AG10803 (cell line): ENCODE measurements around the gene CSKMT.

Source experiments
- DNase-seq: peaks from one replicate; pipeline ENCODE4 v3.0.0; 2010; ENCODE audit warnings: low read depth
- H3K4me3 ChIP-seq: 2 replicates; pipeline ENCODE4 v1.5.1; 2011; ENCODE audit warnings: mild to moderate bottlenecking, low read length, control low read depth
- TF ChIP-seq, protein P1 (sequence below): conservative IDR thresholded peaks from 2 replicates; pipeline ENCODE4 v1.5.1; 2011; ENCODE audit warnings: mild to moderate bottlenecking, low read length, control low read depth, inconsistent platforms

CSKMT gene

DNA sequence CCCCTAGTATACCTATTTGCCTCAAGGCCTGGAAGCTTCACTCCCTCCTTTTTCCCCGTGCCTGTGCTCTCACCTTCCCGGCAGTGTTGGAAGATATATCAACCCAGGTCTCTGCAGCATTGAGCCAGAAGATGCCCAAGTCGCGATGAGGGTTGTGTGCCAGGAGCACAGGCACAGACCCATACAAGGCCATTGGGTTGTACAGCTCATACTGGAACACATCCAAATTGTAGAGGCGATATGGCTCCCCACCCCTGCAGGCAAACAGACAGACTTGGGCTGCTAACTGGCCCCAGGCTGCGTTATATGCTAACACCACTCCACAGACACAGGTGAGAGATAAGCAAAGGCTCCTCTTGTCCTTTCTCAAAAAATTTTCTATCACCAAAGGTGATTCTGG, 32.6 kb upstream of the CSKMT start:
- TF ChIP-seq, protein P1, sequence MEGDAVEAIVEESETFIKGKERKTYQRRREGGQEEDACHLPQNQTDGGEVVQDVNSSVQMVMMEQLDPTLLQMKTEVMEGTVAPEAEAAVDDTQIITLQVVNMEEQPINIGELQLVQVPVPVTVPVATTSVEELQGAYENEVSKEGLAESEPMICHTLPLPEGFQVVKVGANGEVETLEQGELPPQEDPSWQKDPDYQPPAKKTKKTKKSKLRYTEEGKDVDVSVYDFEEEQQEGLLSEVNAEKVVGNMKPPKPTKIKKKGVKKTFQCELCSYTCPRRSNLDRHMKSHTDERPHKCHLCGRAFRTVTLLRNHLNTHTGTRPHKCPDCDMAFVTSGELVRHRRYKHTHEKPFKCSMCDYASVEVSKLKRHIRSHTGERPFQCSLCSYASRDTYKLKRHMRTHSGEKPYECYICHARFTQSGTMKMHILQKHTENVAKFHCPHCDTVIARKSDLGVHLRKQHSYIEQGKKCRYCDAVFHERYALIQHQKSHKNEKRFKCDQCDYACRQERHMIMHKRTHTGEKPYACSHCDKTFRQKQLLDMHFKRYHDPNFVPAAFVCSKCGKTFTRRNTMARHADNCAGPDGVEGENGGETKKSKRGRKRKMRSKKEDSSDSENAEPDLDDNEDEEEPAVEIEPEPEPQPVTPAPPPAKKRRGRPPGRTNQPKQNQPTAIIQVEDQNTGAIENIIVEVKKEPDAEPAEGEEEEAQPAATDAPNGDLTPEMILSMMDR: no peak
- no peak for DNase-seq
- H3K4me3 ChIP-seq: no peak overlapping the region

DNA sequence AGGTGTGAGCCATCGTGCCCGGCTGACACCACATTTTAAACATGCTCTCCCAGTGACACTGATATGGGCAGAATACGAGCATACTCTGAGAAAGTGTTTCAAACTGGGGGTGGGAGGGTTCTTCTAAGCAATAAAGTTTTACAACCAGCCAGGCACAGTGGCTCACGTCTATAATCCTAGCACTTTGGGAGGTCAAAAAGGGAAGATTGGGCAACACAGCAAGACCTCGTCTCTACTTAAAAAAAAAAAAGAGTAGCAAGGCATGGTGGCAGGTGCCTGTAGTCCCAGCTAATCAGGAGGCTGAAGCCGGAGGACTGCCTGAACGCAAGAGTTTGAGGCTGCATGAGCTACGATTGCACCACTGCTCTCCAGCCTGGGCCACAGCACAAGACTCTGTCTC, 20.9 kb upstream of the CSKMT start:
- no peak for DNase-seq
- no peak overlapping the region for H3K4me3 ChIP-seq

DNA sequence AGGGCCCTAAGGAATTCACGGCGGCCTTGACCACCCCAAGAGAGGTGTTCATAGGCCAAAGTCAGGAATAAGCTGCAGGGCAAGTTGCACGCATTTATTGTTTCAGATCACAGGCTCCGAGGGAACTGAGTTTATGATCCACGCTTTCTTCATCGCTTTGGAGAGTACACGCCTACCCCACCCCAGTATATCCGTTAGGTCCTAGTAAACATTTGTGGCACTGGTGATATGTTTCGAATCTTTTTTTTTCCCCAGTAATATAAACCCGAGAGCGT, 19.5 kb upstream of the CSKMT start:
- no peak for DNase-seq
- peak overlapping the region; percentile 75 for H3K4me3 ChIP-seq
- TF ChIP-seq, protein P1: no peak

More for the DNA sequence above, 20.9 kb upstream of the CSKMT start:
- TF ChIP-seq, protein P1: no peak

DNA sequence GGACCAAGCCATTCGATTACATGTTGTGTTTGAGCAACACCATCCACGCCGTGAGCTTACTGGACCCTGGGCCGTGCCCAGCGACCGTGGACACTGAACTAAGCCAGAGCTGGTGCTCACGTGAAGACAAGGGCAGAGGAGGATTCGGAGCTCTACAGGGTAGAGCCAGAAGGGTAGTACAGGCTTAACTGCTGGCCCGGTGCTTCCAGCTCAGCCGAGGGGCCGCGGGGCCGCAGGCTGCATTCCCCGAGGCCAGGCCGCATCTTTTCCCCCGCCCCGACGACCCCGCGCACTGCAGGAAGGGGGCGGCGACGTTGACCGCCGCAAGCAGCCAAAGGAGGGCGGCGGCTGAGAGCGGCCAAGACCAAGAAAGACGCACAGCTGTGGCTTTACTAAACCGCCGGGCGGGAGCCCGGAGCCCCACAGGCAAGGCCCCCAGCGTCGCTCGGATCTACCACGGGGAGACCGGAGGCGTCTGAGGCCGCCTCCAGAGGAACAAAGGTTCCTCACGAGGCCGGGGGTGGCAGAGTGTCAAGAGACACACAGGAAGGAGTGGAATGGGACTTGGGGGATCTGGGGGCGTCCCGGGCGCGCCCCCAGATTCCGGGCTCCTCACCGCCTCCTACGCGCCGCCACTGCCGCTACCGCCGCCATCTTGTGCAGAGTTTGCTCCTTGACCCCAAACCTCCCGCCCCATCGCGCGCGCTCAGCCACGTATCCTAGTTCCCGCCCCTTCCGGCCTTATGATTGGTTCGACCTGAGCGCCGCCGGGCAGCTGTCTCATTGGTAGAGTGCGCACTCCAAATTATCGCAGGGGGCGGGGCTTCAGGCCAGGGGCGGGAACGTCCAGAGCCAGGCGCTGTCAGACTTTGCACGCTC, 18.9 kb upstream of the CSKMT start, which contains the start of gene GANAB:
GANAB (minus strand) TSS at position 668 of the 879 bp plus-strand sequence; CDS start at position 654, 14 bp downstream.
- TF ChIP-seq, protein P1: no peak
- peak within 1 kb of the TSS; percentile 75 for H3K4me3 ChIP-seq
- DNase-seq: peak; percentile 97

DNA sequence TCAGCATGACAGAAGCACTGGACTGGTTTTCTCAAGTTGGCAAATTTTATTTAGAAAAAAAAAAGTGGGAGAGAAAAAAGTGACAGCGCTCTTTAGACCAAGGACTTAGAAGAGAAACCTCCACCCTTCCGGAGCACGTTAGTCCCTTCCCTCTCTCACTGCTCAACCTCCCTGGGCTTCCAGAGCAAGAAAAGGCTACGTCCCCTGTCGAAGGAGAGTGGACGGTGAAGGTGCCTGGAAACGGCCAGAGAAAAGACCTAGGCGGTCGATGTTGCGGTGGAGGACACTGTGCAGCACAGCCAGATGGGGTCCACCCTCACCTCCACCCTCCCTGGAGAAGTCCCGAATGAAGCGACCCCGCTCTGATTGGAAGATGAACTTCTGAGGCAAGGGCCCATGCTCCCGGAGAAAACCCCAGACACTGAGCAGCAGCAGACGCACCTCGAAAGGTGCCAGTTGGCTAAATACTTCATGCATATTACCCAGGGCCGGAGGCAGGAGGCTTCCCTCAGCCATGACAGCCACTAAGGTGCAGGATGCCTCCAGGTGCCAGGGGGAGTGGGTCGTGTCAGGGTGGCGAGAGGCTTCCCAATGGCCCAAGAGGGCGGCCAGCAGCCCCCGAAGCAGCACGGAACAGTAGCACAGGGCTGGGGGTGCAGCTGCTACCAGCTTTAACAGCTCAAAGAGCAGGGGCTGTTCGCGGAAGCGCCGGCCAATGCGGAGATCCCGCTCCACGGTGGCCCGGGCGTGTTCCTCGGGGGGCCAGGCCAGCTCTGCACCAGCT, 18.1 kb upstream of the CSKMT start:
- DNase-seq: no peak
- TF ChIP-seq, protein P1: no peak
- peak overlapping the region; percentile 24; the same call in 1 of the 2 replicates for H3K4me3 ChIP-seq

DNA sequence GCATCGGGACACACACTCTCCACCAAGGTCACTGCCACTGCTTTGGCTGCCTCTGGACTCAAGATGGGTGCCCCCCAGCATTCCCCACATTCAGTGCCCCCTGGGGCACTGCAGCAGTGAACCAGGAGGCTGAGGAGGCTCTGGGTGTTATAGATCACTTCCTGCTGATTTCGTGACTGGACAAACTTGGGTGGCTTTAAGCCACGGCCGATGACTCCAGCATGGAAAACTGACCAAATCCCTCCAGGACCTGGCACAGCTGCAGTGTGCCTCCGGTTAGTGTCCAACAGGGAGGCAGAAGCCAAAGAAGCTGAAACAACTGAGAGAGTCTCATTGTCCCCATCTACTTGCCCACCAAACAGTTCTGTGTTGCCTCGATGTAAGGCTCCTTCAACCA, 17.5 kb upstream of the CSKMT start:
- TF ChIP-seq, protein P1: no peak
- no peak overlapping the region for H3K4me3 ChIP-seq
- DNase-seq: no peak
